GM12878 (cell line): ENCODE measurements around the gene DKK3. TPM values are rescaled to one million over a fixed set of nuclear protein-coding genes. Genes with fewer than 3 reads are reported as not detected.

ENCODE experiments used
- ATAC-seq: fragments of 200-7000 bp; cut with Tn5 transposase; 3 replicates; pipeline ENCODE4 v1.9.1; 2020; ENCODE audit warnings: mild to moderate bottlenecking, moderate library complexity
- BruUV-seq: library from RNA; stranded (reverse); fragments of 400-500 nt; replicated peaks from 2 replicates; lab custom pipeline; 2021; lab: Mats Ljungman, UMichigan
- CTCF ChIA-PET: fragments of 300-600 bp; sonication (Branson Sonifier 250); formaldehyde crosslinking; extraction: SDS; loops from one replicate; lab custom pipeline; 2021; ENCODE audit warnings: inconsistent platforms; lab: Yijun Ruan, JAX
- POLR2A ChIA-PET: fragments of 350-600 bp; formaldehyde crosslinking; extraction: SDS; loops from one replicate; lab custom pipeline; 2021; ENCODE audit warnings: inconsistent platforms; lab: Charles Lee
- RAD21 ChIA-PET: fragments of 300-600 bp; sonication (Branson Sonifier 250); formaldehyde crosslinking; loops from one replicate; lab custom pipeline; 2023; ENCODE audit warnings: antibody characterized with exemption; ENCODE audit not compliant: unreplicated experiment; lab: Charles Lee
- SMC1A ChIA-PET: fragments of 300-600 bp; sonication (Branson Sonifier 250); formaldehyde crosslinking; loops from one replicate; lab custom pipeline; 2023; ENCODE audit not compliant: unreplicated experiment, uncharacterized antibody; lab: Charles Lee
- DNase-seq: peaks from one replicate; pipeline ENCODE4 v3.0.0-alpha.2; 2011; ENCODE audit warnings: low read depth, low spot score
- FAIRE-seq: peaks from 3 replicates; lab custom pipeline; 2011; peaks lifted over from hg19 to GRCh38; lab: Jason Lieb, UNC
- H2AFZ ChIP-seq: 2 replicates; pipeline ENCODE4 v1.6.0; 2011; ENCODE audit warnings: low read depth, low read length, control low read depth; ENCODE audit not compliant: control insufficient read depth
- H3K27ac ChIP-seq: 2 replicates; pipeline ENCODE4 v1.5.1; 2011; ENCODE audit warnings: control low read depth; ENCODE audit not compliant: control insufficient read depth, insufficient read depth
- H3K27me3 ChIP-seq, 2 experiments: replicated peaks in 1 of 2; 2 replicates each; pipeline versions ENCODE4 v1.6.0 to v1.6.1; 2011; ENCODE audit warnings: low read length in 1 of 2; ENCODE audit not compliant: control insufficient read depth in 2 of 2, insufficient read depth in 2 of 2
- H3K36me3 ChIP-seq, 2 experiments: 2 replicates each; pipeline ENCODE4 v1.5.1; 2011; ENCODE audit warnings: low read length in 1 of 2; ENCODE audit not compliant: control insufficient read depth in 2 of 2, insufficient read depth in 2 of 2
- H3K4me1 ChIP-seq: 2 replicates; pipeline ENCODE4 v1.6.1; 2011; ENCODE audit warnings: mild to moderate bottlenecking, low read length, moderate library complexity, mixed read lengths; ENCODE audit not compliant: control insufficient read depth, insufficient read depth
- H3K4me2 ChIP-seq: 2 replicates; pipeline ENCODE4 v1.6.0; 2011; ENCODE audit warnings: control low read depth; ENCODE audit not compliant: control insufficient read depth, insufficient read depth
- H3K4me3 ChIP-seq: fragments of 200-600 bp; sonication (generic); 2 replicates; pipeline ENCODE4 v1.5.1; 2016
- H3K79me2 ChIP-seq: 2 replicates; pipeline ENCODE4 v1.6.0; 2011; ENCODE audit warnings: low read length; ENCODE audit not compliant: control insufficient read depth, insufficient read depth
- H3K9ac ChIP-seq: 2 replicates; pipeline ENCODE4 v1.8.0; 2011; ENCODE audit warnings: low read length, control low read depth, mixed read lengths; ENCODE audit not compliant: control insufficient read depth, insufficient read depth
- H3K9me3 ChIP-seq: replicated peaks from 3 replicates; pipeline ENCODE4 v1.5.1; 2011; ENCODE audit warnings: mild to moderate bottlenecking, low read length; ENCODE audit not compliant: control insufficient read depth, insufficient read depth
- H4K20me1 ChIP-seq: 2 replicates; pipeline ENCODE4 v1.6.0; 2011; ENCODE audit not compliant: control insufficient read depth, insufficient read depth
- ATF3 ChIP-seq: IDR thresholded peaks from 2 replicates; pipeline ENCODE4 v1.6.1; 2011; ENCODE audit warnings: low read depth, mild to moderate bottlenecking, low read length, moderate library complexity, borderline replicate concordance; ENCODE audit errors: extremely low read depth
- CHD2 ChIP-seq: IDR thresholded peaks from 2 replicates; pipeline ENCODE4 v1.6.1; 2011; ENCODE audit warnings: low read depth, low read length, improper control_type of control experiment, borderline replicate concordance
- E2F4 ChIP-seq: IDR thresholded peaks from 2 replicates; pipeline ENCODE4 v1.6.1; 2012; ENCODE audit warnings: low read depth, low read length, improper control_type of control experiment
- ETV6 ChIP-seq, 2 experiments: fragments of 450-650 bp in 1 of 2; IDR thresholded peaks in 1 of 2; conservative IDR thresholded peaks in 1 of 2; 2 replicates each; pipeline ENCODE4 v1.6.1; 2014; ENCODE audit warnings: antibody characterized with exemption in 1 of 2, borderline replicate concordance in 1 of 2, low read depth in 1 of 2, mild to moderate bottlenecking in 1 of 2, moderate library complexity in 1 of 2
- POU2F2 ChIP-seq: IDR thresholded peaks from 3 replicates; pipeline ENCODE4 v1.6.1; 2011; ENCODE audit warnings: low read depth, mild to moderate bottlenecking, low read length, borderline replicate concordance
- RELA ChIP-seq: fragments of 450-650 bp; IDR thresholded peaks from 2 replicates; pipeline ENCODE4 v1.8.0; 2014; ENCODE audit warnings: borderline replicate concordance; ENCODE audit not compliant: partially characterized antibody
- SMAD5 ChIP-seq: IDR thresholded peaks from 2 replicates; pipeline ENCODE4 v1.6.1; 2016; ENCODE audit warnings: antibody characterized with exemption, low read depth
- STAT1 ChIP-seq: fragments of 450-650 bp; conservative IDR thresholded peaks from 2 replicates; pipeline ENCODE4 v1.6.1; 2014; ENCODE audit warnings: antibody characterized with exemption, mild to moderate bottlenecking
- SUPT20H ChIP-seq: IDR thresholded peaks from 2 replicates; pipeline ENCODE4 v1.6.1; 2011; ENCODE audit warnings: low read depth, mild to moderate bottlenecking, low read length, moderate library complexity, borderline replicate concordance; ENCODE audit not compliant: control insufficient read depth
- SUZ12 ChIP-seq: fragments of 200-600 bp; sonication (generic); IDR thresholded peaks from one replicate; pipeline ENCODE4 v1.6.1; 2018; ENCODE audit warnings: antibody characterized with exemption, mild to moderate bottlenecking; ENCODE audit not compliant: unreplicated experiment
- TCF12 ChIP-seq: IDR thresholded peaks from 2 replicates; pipeline ENCODE4 v1.6.1; 2011; ENCODE audit warnings: low read depth, mild to moderate bottlenecking, low read length
- ZBTB4 ChIP-seq: fragments of 450-650 bp; formaldehyde crosslinking; IDR thresholded peaks from 2 replicates; pipeline ENCODE4 v1.4.0; 2022; ENCODE audit warnings: mild to moderate bottlenecking, moderate library complexity
- WGBS: methylation state at CpG from one replicate; pipeline ENCODE4 v1.1.6; 2016; ENCODE audit warnings: low lambda C conversion rate; ENCODE audit not compliant: insufficient replicate concordance, insufficient coverage; ENCODE audit errors: missing lambda C conversion rate; 5-methylcytosine and 5-hydroxymethylcytosine counted together
- in situ Hi-C: fragments of 300-500 bp; cut with MboI; formaldehyde crosslinking; loops from 9 replicates; pipeline ENCODE4 v1.14.3; 2018; ENCODE audit warnings: mixed read lengths
- intact Hi-C: fragments of 100-400 bp; cut with micrococcal nuclease; formaldehyde crosslinking; loops from one replicate; pipeline ENCODE4 v1.14.2; 2022; ENCODE audit not compliant: unreplicated experiment
- polyA plus RNA-seq, 11 experiments: library from polyadenylated mRNA; depleted of rRNA in 4 of 11; unstranded in 6 of 11; stranded (reverse) in 5 of 11; fragments of >200 nt; fragmentation: Nextera tagmentation in 4 of 11; fragmentation: Illumina TruSeq in 1 of 11; extraction: Ambion mirVana in 4 of 11; extraction: Trizol in 1 of 11; gene quantifications; 1 replicate in 1 of 11; 2 replicates in 10 of 11; pipeline versions ENCODE4 v1.2.1 to v1.2.3, GENCODE V29; 2011 to 2016; ENCODE audit warnings: inconsistent platforms in 2 of 11, missing spikeins in 2 of 11, low read depth in 1 of 11
- total RNA-seq, 4 experiments: library from RNA; depleted of rRNA in 3 of 4; stranded (reverse); fragments of >200 nt in 3 of 4; fragmentation: Illumina TruSeq in 1 of 4; extraction: Trizol in 1 of 4; gene quantifications; 2 replicates each; pipeline versions ENCODE4 v1.2.1 to v1.2.3, GENCODE V29; 2013 to 2021
- TF ChIP-seq, protein P1 (sequence below), 3 experiments: IDR thresholded peaks in 2 of 3; conservative IDR thresholded peaks in 1 of 3; 2 replicates each; pipeline ENCODE4 v1.5.1; 2011; ENCODE audit warnings: low read depth in 3 of 3, low read length in 3 of 3, mild to moderate bottlenecking in 3 of 3, control low read depth in 2 of 3, moderate library complexity in 2 of 3, inconsistent platforms in 1 of 3, mixed read lengths in 1 of 3; ENCODE audit not compliant: control insufficient read depth in 2 of 3, insufficient read depth in 1 of 3; ENCODE audit errors: extremely low read depth in 1 of 3

Gene DKK3
- total and polyA plus RNA-seq, 10 of the 15 experiments (the other 5 are each of a cell fraction or from before 2014, with no cell fraction given) = 0.07 to 0.16 (median 0.15) TPM; not detected in 7

DNA sequence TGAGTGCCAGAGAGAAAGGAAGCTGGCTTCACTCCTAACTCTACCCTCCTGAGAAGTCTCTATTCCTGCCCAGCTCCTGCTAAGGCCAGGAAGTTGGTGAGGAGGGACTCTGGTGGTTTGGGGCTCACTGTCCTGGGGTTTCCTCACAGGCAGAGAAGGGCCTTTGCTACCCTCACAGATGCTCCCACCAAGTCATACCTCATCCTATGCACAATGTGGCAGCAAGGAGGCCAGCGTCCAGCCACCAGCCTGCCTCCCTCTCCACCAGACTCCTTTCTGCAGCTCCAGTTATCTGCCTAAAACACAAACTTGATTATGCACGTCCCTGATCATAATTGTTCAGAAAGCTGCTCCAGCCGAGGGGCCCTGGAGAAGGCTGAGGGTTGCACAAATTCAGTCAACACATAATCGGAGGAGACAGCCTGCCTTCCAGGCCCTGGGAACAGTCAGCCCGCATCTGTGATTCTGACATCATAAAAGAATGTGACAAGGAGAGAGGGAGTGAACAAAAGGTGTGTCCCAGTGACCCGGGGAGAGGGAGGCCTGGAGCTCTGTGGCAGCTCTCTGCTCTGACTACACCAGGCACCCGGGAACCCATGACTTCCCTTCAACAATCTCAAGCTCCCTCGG is 28.8 kb downstream of the DKK3 start:
- ChIA-PET SMC1A (no interaction called here), POLR2A (no interaction called here), CTCF (interaction anchor here (1.5 to 1.6 kb wide), 2 partner anchors 32 to 47 kb away, joined by 3 to 4 read pairs; no protein-coding TSS in a partner anchor), RAD21 (no interaction called here)
- Histone ChIP-seq H3K4me2 (no peak overlapping the region), H3K79me2 (no peaks in the 10 kb centered on the region), H3K36me3 (no peaks in the 10 kb centered on the region), H3K27ac (no peak overlapping the region), H3K27me3 (peaks cover 0 to 1% of the 10 kb centered on the region in 2 experiments; a peak in 1 of 4 replicates), H3K9ac (no peak overlapping the region), H4K20me1 (no peaks in the 10 kb centered on the region), H3K4me3 (no peak overlapping the region), H3K9me3 (no peaks in the 10 kb centered on the region), H2AFZ (no peak overlapping the region), H3K4me1 (no peaks in the 10 kb centered on the region)
- 25% methylated on average over 8 of the region's 8 CpGs for WGBS
- ATAC-seq (no peak), DNase-seq (no peak), FAIRE-seq (no peak)
- no TSS peak for BruUV-seq
- intact Hi-C loops (no loop called here), in situ Hi-C loops (no loop called here)
- TF ChIP-seq, protein P1, sequence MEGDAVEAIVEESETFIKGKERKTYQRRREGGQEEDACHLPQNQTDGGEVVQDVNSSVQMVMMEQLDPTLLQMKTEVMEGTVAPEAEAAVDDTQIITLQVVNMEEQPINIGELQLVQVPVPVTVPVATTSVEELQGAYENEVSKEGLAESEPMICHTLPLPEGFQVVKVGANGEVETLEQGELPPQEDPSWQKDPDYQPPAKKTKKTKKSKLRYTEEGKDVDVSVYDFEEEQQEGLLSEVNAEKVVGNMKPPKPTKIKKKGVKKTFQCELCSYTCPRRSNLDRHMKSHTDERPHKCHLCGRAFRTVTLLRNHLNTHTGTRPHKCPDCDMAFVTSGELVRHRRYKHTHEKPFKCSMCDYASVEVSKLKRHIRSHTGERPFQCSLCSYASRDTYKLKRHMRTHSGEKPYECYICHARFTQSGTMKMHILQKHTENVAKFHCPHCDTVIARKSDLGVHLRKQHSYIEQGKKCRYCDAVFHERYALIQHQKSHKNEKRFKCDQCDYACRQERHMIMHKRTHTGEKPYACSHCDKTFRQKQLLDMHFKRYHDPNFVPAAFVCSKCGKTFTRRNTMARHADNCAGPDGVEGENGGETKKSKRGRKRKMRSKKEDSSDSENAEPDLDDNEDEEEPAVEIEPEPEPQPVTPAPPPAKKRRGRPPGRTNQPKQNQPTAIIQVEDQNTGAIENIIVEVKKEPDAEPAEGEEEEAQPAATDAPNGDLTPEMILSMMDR (IDR thresholded peaks at IDR 0.05 in 2 of 3, conservative IDR thresholded peaks at IDR 0.05 in 1 of 3; ENCODE audit: control insufficient read depth in 2 of 3, extremely low read depth in 1 of 3, insufficient read depth in 1 of 3, low read depth in 3 of 3, low read length in 3 of 3) = no peak
- no peak for TF ChIP-seq SUZ12
- TF ChIP-seq SUPT20H = no peak
- no peak for TF ChIP-seq ATF3
- TF ChIP-seq SMAD5 = no peak
- no peak for TF ChIP-seq CHD2
- no peak for TF ChIP-seq RELA
- no peak for TF ChIP-seq POU2F2
- TF ChIP-seq ZBTB4 (CRISPR knock-in tag) = no peak
- TF ChIP-seq ETV6 (conservative IDR thresholded peaks at IDR 0.05 in 1 of 2, IDR thresholded peaks at IDR 0.05 in 1 of 2; ENCODE audit: borderline replicate concordance in 1 of 2, low read depth in 1 of 2) = no peak
- no peak for TF ChIP-seq E2F4
- TF ChIP-seq TCF12 = no peak
- no peak for TF ChIP-seq STAT1
